Tibial nerve (tissue), 4 donors: ENCODE measurements around the gene GKAP1.
"Not testable (repeated sequence)": the region's sequence is repeated elsewhere in the genome, so short reads cannot be mapped to it uniquely, and the experiment has no call there.

ENCODE experiments used
- EP300 ChIP-seq, 2 donors: sonication (generic); formaldehyde crosslinking; IDR thresholded peaks; one replicate each; pipeline ENCODE4 v1.6.1; 2017; ENCODE audit warnings: antibody characterized with exemption in 2 of 2, mild to moderate bottlenecking in 1 of 2
- TF ChIP-seq, protein P1 (sequence below), 5 experiments: fragments of 200-600 bp in 3 of 5; fragments of 450-650 bp in 2 of 5; sonication (generic) in 3 of 5; IDR thresholded peaks; one replicate each; pipeline ENCODE4 v1.5.1; 2016 to 2019; ENCODE audit warnings: antibody characterized with exemption in 5 of 5, mild to moderate bottlenecking in 3 of 5, moderate library complexity in 2 of 5

GRCh38 chr9:83817356-83818278 lies at the start of gene GKAP1:
- TF ChIP-seq EP300 (IDR thresholded peaks at IDR 0.05): not testable (repeated sequence)
- TF ChIP-seq, protein P1, sequence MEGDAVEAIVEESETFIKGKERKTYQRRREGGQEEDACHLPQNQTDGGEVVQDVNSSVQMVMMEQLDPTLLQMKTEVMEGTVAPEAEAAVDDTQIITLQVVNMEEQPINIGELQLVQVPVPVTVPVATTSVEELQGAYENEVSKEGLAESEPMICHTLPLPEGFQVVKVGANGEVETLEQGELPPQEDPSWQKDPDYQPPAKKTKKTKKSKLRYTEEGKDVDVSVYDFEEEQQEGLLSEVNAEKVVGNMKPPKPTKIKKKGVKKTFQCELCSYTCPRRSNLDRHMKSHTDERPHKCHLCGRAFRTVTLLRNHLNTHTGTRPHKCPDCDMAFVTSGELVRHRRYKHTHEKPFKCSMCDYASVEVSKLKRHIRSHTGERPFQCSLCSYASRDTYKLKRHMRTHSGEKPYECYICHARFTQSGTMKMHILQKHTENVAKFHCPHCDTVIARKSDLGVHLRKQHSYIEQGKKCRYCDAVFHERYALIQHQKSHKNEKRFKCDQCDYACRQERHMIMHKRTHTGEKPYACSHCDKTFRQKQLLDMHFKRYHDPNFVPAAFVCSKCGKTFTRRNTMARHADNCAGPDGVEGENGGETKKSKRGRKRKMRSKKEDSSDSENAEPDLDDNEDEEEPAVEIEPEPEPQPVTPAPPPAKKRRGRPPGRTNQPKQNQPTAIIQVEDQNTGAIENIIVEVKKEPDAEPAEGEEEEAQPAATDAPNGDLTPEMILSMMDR (IDR thresholded peaks at IDR 0.05): peak in 4 of 5 experiments; percentile 15 to 39 (median 23)
